OCI-LY7 (cell line): ENCODE measurements around the gene CD163.
"Not testable (repeated sequence)": the region's sequence is repeated elsewhere in the genome, so short reads cannot be mapped to it uniquely, and the experiment has no call there.

ENCODE experiments used
- CTCF ChIP-seq: fragments of 200-600 bp; sonication (generic); conservative IDR thresholded peaks from 2 replicates; pipeline ENCODE4 v1.5.1; 2014; ENCODE audit warnings: mild to moderate bottlenecking, antibody characterized with exemption, low read length, moderate library complexity, mixed read lengths
- EZH2phosphoT487 ChIP-seq: fragments of 200-600 bp; sonication (generic); IDR thresholded peaks from 2 replicates; pipeline ENCODE4 v1.6.1; 2018; ENCODE audit warnings: low read depth, borderline replicate concordance, mild to moderate bottlenecking, mixed run types, antibody characterized with exemption, low read length, moderate library complexity, mixed read lengths

- TF ChIP-seq CTCF, EZH2phosphoT487: not testable (repeated sequence)
Observed at GRCh38 chr12:7437494-7437893, 66.1 kb downstream of the CD163 start.
